Activated T-cell treated with anti-CD3 and anti-CD28 coated beads for 1 hour (primary cell): ENCODE measurements around the gene TGM2.

Experiments used
- DNase-seq: peaks from one replicate; pipeline ENCODE4 v3.0.0-alpha.2; 2020; ENCODE audit warnings: low read depth

Gene TGM2

DNA sequence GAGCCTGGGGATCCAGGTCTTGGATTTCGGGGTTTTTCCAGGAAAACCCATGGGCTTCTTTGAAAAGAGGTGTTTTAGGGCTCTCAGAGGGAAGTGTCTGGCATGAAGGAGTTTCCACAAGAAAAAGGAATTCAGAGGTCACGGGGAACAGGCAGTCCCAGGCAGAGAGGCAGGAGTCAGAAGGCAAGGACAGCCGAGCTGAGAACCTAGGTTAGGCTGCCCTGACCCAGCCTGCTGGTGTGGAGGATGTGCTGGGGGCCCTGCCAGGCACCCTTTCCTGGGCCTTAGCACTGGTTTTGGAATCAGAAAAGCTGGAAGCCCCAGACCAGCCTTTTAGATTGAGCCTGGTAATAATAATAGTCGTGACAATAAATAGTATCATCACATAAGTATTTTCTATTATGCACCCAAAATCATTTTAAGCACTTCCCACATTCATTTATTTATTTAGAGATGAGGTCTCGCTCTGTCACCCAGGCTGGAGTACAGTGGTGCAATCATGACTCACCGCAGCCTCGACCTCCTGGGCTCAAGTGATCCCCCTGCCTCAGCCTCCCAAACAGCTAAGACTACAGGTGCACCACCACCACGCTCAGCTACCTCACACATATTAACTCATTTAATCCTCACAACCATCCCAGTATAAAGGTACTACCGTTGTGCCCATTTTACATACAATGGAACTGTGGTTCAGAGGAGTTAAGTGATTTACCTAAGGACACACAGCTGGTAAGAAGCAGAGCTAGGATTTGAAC is 19.9 kb downstream of the TGM2 start:
- no peak for DNase-seq

DNA sequence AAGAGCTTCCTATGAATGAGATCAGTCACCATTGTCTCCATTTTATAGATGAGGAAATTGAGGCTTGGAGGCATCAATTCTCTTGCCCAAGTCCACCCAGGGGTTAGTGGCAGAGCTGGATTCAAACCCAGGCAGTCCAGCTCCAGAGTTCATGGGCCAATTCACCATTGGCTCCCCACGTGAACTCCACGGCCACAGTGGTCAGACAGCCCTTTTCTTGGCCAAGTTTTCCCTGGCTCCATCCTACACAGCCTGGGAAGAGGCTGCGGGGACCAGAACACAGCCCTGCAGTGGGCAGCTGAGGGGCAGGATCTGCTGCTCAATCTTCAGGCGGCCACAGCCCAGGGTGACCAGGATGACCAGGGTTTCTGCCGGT is 20.5 kb downstream of the TGM2 start:
- no peak for DNase-seq

DNA sequence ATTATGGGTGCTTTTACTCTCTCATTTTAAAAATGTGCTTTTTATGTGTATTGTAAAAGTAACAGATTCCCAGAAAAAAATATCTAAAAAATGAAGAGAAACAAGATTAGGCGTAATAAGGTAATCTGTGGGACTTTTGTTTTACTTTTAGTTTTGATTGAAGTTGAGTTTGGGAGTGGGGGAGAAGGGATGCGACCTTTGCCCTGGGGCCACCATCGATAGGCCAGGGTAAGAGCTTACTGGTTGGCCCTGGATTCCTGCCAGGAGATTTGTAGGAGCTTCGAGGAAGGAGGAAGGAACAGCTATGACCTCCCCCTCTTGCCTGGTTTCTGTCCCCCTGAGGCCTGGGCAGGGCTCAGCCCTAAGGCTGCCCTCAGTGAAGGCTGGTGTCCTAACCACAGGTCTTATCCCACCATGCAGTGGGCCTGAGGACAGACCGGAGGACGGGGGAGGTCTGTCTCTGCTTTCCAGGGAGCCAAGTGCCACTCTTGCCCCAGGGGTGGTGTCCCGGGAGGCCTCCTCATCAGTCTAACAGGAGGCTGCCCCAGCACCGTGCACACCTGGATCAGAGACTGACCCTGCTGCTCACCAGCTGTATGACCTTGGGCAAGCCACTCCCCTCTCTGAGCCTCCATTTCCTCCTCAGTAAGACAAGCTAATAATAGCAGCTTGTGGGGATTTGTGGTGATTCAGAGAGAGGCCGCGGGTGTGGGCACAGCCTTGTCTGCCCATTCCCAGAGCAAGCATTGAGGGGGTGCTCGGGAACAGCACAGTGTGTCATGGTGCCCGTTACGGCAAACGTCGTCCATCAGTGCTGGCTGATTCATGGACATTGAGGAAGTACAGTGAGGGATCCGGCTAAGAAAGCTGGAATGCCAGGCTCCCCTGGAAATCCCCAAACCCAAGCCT is 21.2 kb downstream of the TGM2 start:
- DNase-seq = no peak

DNA sequence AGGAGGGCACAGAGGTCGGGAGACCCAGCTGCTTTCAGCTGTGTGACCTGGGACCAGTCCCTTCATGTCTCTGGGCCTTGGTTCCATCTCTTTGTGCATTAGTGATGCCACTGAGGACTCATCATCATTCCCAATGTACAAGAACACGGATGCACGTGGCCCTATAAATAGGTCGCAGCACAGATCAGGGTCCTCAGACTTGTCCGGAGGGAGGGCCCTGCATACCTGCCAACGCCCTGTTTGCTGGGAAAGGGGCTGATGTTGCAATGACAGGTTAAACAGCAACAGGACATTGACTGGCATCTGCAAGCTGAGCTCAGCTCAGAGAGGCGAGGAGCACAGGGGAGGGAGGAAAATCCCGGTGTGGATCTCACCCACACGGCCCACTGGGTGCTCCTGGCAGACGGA is 21.8 kb downstream of the TGM2 start:
- no peak for DNase-seq

DNA sequence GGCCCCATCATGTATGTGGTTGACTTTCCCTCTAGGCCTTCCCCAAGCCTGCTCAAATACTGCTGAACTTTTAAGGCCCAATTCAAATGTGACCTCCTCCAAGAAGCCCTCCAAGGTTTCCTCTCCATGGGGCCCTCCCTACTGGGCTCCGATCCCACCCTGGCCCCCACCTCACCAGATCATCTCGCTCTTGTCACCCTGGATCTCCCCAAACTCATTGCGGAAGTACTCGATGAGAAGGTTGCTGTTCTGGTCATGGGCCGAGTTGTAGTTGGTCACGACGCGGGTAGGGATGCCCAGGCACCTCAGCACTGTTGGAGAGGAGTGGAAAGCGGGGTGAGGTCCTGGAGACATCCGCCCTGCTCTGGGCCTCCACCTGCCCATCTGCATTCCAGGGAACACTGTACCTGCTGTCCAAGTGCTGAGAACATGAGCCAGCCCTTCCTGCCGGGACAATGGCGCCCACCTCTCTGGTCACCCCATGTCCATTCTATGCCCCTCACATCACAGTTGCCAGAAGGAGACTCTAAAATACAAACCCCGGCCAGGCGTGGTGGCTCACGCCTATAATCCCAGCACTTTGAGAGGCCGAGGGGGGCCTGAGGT is 23.1 kb downstream of the TGM2 start:
- no peak for DNase-seq

DNA sequence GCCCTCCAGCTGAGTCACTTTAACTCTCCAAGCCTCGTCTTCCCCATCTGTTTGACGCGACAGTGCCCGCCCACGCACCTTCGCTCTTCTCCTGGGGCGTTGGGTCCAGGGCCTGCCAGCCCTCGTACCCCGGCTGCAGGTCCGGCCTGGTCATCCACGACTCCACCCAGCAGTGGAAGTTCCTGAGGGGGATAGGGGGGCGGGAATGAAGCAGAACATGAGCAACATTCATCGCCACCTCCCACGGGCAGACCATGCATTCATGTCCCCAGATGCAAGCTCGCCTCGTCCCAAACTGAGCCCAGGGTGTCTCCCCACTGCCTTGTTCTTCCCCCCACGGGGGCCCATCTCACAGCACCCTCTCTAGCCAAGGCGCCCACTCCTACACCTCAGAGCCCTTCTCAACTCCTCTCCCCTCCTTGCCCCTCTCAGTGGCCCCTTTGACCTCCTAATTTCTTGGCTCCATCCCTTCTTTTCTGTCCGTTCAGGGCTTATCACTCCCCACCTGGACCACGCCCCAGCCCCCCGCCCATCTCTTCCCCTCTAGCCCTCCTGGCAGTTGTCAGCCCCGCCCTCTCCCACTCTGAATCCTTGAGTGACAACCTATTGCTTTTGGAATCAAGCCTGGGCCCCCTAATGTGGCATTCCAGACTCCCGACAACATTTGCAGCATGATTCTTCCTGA is 23.7 kb downstream of the TGM2 start:
- no peak for DNase-seq

DNA sequence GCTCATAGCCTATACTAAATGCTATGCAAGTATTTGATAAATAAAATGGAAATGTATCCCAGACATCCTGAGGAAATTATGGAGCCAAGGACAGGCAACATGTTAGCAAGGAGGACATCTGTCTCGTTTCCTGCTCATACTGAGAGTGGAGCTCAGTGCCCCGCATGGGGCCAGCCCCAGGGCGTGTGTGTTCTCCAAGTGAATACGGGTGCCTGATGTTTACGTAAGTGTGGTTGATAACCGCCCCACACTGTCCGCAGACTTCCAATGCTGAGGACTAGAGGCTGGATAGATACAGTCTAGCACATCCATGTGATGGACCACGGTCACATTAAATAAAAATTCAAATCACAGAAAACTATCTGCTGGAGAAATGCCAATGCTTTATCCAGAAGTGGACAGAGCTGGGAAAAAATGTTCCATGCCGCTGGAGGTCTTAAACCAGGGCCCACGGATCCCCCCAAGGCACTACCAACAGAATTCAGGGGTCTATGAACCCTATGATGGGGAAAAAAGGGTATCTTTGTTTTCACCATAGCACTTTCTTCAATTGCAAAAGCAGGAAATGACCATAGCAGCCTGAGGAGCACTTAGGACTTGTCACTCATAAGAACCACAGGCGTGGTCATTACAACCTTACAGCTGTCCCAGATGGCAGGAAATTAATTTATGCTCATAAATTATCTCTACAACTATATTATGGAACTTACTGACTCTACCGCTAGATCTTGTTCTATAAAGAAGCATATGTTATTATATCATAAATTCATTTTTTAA is 24.9 kb downstream of the TGM2 start:
- DNase-seq = no peak

DNA sequence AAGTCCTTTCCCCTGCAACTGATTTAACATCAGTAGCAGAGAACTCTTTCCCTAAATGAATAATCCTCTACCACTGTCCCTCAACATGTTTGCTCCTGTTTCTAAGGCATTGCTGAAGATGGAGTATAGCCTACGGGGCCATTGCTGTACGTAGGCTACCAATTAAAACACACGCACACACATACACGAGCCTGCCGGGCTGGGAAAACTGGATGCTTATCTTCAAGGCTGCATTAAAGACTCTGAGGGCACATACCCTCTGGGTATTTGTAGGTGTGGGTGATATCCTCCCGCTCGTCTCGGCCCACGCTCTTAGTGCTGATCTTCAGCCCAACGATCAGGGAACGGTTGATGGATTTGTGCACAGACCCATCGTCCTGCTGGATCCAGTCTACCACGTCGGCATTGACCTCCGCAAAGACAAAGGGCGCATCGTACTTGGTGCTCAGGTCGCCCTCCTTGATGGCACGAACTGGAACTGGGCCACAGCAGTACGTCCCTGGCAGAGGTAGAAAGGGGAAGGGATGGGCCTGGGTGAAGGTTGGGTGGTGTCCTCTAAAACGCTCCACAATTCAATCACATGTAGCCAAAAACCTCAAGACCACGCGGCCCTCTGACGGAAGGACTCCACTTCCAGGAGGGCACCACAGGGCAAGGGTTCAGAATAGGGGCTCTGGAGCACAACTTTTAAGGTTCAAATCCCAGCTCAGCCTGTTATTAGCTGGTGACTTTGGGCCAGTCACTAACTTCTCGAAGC is 25.7 kb downstream of the TGM2 start:
- no peak for DNase-seq

DNA sequence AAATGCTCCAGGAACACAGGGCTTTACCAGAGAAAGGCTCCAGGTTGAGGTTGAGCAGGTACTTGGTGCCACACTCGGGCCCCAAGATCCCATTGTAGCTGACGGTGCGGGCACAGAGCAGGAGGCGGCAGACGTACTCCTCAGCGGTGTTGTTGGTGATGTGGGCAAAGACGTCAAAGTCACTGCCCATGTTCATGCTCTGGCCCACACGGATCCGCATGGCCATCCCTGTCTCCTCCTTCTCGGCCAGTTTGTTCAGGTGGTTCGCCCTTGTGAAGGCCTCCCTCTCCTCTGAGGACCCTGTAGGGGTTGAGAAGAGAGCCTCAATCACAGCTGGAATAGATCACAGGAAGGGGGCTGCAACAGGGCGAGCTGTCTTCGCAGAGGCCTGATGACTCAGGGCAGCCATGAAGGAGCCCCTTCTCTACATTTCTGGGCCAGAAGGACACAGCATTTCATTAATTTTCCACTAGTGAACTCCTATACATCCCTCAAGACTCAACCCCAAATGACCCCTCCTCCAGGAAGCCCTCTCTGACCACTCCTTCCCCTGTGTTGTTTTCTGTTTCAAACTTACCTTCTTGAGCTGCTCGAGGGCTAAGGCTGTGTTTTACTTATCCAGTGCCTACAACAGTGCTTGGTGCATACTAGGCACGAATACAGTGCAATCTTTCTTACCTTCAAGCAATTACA is 26.8 kb downstream of the TGM2 start:
- DNase-seq = no peak

DNA sequence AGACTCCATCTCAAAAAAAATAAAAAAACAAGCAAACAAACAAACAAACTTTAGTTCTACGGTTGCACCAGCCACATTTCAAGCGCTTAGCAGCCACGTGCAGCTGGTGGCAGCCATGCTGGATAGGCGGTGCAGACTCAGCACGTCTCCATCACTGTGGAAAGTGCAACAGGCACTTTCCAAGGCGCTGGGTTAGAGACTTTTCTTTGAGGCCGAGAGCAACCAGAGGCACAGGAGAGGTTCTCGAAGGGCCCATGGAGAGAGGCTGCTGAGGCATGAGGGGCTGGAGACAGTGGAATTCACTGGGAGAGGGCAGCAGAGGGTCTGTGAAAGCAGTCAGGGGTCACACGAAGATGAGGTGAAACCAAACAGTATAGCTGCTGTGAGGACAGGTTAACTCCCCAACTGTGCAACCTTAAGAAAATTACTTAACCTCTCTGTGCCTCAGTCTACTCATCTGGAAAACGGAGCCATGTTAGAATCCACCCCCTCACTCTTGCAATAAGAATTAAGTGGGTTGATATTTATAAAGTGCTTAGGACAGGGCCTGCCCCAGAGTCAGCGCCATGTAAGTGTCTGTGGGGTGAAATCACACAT is 27.5 kb downstream of the TGM2 start:
- no peak for DNase-seq

DNA sequence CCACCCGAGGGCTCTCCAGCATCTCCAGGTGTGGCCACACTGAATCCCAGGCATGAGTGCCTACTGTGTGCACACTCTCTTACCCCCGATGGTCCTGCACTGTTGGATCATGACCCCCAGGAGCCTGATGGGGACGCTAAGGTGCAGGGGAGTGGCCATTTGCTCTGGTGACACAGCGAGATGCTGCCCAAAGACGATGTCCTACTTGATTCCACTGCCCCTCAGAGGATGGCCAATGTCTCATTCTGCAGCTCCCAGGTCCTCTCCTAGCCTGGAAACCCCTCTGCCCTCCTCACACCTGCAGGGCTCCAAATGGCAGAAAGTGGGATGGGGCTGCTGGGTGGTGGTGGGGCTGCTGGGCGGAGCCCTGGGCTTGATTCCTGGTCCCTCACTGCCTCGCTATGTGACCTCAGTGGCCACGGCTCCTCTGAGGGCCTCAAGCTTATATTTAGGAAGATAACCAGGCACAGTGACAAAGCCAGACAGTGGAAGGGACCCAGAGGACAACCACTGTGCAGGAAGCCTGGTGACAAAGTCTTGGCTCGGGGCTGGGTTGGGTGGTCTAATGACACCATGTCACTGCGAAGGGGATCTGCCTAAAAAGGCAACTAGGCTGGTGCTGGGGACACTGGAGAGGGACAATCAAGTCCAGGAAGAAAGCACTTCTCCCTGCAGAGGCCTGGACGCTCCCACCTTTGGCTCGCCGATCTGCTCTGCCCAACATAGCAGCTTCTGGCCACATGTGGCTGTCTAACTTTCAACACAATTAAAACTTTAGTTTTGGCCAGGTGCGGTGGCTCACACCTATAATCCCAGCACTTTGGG is 28.4 kb downstream of the TGM2 start:
- DNase-seq = no peak

DNA sequence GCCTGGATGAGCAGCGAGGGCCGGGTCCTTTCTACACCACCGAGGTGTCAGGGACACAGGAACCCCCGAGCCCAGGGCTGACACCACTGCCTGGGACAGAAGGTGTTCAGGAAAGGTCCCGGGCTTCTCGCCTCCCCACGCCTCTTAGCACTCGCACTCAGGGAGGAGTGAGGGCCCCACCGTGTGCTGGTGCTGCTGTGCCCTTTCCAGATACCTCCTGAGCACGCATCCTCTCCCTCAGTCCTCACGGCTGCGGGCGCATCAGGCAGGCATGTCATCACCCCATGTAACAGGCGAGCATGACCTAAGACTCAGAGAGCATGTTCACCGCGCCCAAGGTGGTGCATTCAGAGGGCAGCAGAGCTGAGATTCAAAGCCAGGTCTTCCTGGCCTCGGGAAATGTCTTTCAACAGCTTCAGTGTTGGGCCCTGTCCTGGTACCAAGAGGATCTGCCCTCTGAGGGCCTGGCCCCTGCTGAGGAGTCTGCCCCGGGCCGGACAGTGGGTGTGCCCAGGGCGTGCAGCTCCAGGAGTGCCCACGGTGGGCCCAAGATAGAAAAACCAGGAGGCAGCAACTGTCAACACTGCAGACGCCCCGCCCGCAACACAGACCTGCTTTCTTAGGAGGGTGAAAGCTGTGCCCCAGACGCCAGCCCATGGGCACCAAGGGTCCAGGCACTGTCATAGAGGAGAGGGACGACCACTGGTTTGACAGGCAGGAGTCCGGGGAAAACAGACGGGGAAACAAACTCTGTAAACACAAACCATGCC is 29.2 kb downstream of the TGM2 start:
- DNase-seq = no peak

DNA sequence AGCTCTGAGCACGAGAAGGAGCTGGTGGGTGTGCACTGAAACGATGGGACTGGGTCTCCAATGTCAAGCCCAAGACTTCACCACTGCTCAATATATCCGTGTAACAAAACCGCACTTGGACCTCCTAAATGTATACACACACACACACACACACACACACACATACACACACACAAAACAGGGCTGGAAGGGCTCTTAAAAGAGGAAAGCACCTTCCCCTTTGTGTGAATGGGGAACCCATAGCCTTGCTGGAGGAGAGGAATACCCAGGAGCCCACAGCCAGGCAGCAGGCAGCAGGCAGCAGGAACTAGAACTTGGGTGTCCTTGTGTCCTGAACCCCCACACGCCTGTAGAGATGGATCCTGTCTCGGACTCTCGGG is 29.8 kb downstream of the TGM2 start:
- DNase-seq = no peak

DNA sequence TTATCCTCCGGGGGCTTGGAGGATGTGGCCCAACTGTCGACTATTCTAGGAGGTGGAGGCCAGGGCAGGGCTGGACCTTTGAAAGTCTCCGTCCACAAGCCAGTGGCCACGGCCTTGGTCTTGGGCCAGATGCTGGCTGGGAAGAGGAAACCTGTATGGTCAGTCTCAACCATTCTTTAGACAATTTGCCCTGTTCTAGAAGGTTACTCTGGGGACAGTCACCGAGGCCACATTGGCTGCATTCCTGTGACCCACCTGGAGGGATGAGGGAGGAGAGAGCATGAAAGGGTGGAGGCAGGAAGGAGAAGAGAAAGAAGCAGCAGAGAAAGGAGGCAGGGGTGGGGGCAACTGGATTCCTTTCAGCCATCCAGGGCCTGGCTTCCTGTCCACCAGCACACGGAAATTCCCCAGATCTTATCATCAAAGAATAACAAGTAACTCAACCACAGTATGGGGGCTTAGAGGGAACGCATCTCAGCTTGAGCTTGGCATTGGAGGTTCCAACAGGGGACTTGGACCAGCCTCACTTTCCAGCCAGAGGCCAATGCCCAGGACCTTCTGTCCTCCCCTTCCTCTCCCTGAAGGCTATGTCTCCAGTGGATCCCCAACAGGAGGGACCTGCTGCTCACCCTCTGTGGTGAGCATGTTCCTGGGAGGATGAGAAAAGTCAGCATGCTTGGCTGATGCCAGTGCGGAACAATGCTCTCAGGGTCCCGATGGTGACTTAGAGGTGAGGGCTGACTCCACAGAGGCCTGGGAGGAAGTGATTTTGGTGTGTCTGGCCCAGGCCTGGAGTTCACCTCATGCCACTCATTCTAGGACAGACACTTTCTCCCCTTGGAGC is 30.4 kb downstream of the TGM2 start:
- no peak for DNase-seq

DNA sequence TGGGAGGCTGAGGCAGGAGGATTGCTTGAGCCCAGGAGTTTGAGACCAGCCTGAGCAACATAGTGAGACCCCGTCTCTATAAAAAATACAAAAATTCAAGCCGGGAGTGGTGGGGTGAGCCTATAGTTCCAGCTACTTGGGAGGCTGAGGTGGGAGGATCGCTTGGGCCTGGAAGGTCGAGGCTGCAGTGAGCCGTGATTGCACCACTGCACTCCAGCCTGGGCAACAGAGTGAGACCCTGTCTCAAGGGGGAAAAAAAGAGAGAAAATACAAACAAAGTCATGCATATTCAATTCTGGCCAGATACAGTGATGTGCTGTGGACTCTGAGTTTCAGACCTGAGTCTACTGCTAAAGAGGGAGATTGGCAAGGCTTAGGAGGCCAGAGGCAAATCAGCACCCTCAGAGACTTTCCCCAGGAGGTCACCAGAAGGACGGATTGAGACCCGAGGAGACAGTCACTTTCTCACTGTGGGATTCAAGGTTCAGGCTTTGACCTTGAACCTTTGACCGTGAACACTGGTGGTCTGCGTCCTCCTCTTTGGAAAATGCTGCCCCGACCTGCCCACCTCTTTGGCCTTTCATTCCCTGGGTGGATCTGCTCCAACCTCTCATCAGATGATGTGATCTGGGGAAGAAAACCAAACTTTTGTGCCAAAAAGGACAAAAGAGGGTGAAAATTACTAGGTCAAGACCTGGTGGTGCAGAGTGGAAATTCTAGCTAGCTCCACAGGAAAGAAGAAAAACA is 31.2 kb downstream of the TGM2 start:
- DNase-seq = no peak

DNA sequence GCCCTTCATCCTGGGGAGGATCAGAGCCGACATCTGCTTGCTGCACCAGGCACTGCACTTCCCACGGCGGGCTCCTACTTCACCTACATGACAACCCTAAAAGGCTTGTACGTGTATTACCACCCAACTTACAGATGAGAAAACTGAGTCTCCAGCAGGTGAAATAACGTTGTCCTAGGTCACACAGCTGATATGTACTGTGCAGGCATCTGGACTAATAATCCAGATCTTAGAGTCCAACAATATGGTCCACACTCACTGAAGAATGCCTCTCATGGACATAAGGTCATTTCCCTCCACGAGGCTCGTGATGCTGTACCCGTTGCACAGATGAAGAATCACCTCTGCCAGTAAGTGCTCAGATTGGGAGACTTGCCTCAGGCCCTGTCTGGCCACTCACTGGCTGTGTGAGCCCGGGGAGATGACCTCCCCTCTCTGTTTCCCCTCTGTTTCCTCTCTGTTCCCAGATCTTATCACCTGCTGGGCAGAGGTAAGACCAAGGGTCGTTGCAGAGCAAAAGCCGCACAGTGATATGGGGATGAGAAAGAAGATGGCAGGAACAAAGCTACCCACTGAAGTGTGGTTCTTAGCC is 32.1 kb downstream of the TGM2 start:
- DNase-seq = no peak
